Stimulated activated naive CD8-positive, alpha-beta T cell treated with anti-CD3 and anti-CD28 coated beads, Interleukin-15, Interleukin-2, amounts not matched to agents 100 ng/mL and 50 ng/mL, for 24 hours (primary cell): ENCODE measurements around the gene IL17RC.
A peak's percentile ranks its signal among the peaks of the same experiment; 100 is the strongest.

Source experiments
- H3K27ac Mint-ChIP-seq: one replicate; pipeline ENCODE4 v1.8.0; 2021; ENCODE audit warnings: mild to moderate bottlenecking, mixed read lengths
- H3K27me3 Mint-ChIP-seq: one replicate; pipeline ENCODE4 v1.8.0; 2021; ENCODE audit warnings: mixed read lengths
- H3K36me3 Mint-ChIP-seq: one replicate; pipeline ENCODE4 v1.8.0; 2021; ENCODE audit warnings: low read depth, mixed read lengths
- H3K4me1 Mint-ChIP-seq: one replicate; pipeline ENCODE4 v1.8.0; 2021; ENCODE audit warnings: low read depth, mixed read lengths
- H3K4me3 Mint-ChIP-seq: one replicate; pipeline ENCODE4 v1.8.0; 2021; ENCODE audit warnings: mild to moderate bottlenecking, mixed read lengths
- H3K9me3 Mint-ChIP-seq: one replicate; pipeline ENCODE4 v1.8.0; 2021; ENCODE audit warnings: mixed read lengths

Gene IL17RC

DNA sequence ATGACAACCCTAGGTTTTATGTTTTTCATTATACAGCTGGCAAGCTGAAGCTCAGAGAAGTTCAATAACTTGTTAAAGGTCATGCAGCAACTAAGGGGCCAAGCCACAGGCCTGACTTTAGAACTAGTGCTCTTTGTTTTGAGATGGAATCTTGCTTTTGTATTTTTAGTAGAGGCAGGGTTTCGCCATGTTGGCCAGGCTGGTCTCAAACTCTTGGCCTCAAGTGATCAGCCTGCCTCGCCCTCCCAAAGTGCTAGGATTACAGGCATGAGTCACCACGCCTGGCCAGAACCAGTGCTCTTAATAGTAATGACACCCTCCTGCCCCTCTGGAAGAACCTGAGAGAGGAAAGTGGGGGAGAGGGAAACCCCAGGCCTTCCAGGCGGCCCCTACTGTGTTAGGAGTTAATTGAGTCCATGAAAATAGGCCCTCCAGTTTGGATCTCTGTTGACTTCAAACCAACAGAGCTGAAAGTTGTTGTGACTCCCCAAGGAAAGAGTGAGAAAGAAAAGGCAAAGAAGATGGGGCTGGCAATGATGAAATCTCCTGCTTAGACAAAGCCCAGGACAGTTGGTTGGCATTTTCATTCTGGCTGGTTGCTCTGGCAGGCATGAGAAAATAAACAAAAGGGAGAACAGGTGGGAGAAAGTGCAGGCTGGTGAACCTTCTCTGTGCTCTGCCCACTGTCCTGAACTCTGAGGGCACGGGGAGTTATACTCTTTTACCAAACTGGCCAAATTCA, 38.9 kb downstream of the IL17RC start:
- peaks cover 2% of the 10 kb centered on the region for H3K36me3 Mint-ChIP-seq
- H3K27me3 Mint-ChIP-seq: no peaks in the 10 kb centered on the region
- peaks cover 9% of the 10 kb centered on the region for H3K4me1 Mint-ChIP-seq
- H3K27ac Mint-ChIP-seq: no peak overlapping the region
- H3K4me3 Mint-ChIP-seq: no peak overlapping the region
- no peaks in the 10 kb centered on the region for H3K9me3 Mint-ChIP-seq

GRCh38 chr3:9957214-9957613, 40.3 kb downstream of the IL17RC start:
- no peak overlapping the region for H3K4me3 Mint-ChIP-seq
- no peaks in the 10 kb centered on the region for H3K9me3 Mint-ChIP-seq
- no peak overlapping the region for H3K27ac Mint-ChIP-seq
- H3K36me3 Mint-ChIP-seq: peaks cover 6% of the 10 kb centered on the region
- no peaks in the 10 kb centered on the region for H3K27me3 Mint-ChIP-seq
- no peaks in the 10 kb centered on the region for H3K4me1 Mint-ChIP-seq

DNA sequence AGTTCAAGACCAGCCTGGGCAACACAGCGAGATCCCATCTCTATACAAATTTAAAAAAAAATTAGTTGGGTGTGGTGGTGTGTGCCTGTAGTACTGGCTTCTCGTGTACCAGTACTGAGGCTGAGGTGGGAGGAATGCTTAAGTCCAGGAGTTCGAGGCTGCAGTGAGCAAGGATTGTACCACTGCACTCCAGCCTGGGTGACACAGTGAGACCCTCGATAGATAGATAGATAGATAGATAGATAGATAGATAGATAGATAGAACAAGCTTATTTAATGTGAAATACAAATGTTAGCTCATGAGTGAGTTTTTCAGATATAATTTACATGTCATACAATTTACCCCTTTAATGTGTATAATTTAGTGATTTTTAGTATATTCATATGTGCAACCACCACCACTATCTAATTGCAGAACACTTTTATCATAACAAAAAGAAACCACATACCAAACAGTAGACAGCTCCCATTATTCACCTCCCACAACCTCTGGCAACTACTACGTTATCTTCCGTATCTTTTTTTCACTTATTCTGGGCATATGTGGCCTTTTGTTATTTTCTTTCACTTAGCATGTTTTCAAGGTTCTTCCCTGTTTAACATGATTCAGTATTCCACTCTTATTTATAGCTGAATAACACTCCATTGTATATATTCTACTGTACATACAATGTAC, 48.4 kb downstream of the IL17RC start:
- Mint-ChIP-seq H3K4me3 (no peak overlapping the region), H3K36me3 (peaks cover 53% of the 10 kb centered on the region), H3K27me3 (no peaks in the 10 kb centered on the region), H3K9me3 (no peaks in the 10 kb centered on the region), H3K4me1 (no peaks in the 10 kb centered on the region), H3K27ac (no peak overlapping the region)

GRCh38 chr3:9966841-9967240, 49.9 kb downstream of the IL17RC start:
- H3K4me1 Mint-ChIP-seq: no peaks in the 10 kb centered on the region
- H3K36me3 Mint-ChIP-seq: peaks cover 59% of the 10 kb centered on the region
- no peak overlapping the region for H3K27ac Mint-ChIP-seq
- no peaks in the 10 kb centered on the region for H3K9me3 Mint-ChIP-seq
- no peak overlapping the region for H3K4me3 Mint-ChIP-seq
- no peaks in the 10 kb centered on the region for H3K27me3 Mint-ChIP-seq

GRCh38 chr3:9969632-9970019, 52.7 kb downstream of the IL17RC start:
- Mint-ChIP-seq H3K4me3 (no peak overlapping the region), H3K36me3 (peaks cover 57% of the 10 kb centered on the region), H3K27ac (no peak overlapping the region), H3K27me3 (no peaks in the 10 kb centered on the region), H3K9me3 (no peaks in the 10 kb centered on the region), H3K4me1 (peaks cover 5% of the 10 kb centered on the region)

- H3K36me3 Mint-ChIP-seq: peaks cover 60% of the 10 kb centered on the region
- no peak overlapping the region for H3K4me3 Mint-ChIP-seq
- H3K9me3 Mint-ChIP-seq: no peaks in the 10 kb centered on the region
- H3K4me1 Mint-ChIP-seq: peaks cover 5% of the 10 kb centered on the region
- H3K27ac Mint-ChIP-seq: no peak overlapping the region
- H3K27me3 Mint-ChIP-seq: no peaks in the 10 kb centered on the region
These were observed 53.2 kb downstream of the IL17RC start for GRCh38 chr3:9970020-9970652.

- H3K27ac Mint-ChIP-seq: peak overlapping the region; percentile 63
- H3K4me1 Mint-ChIP-seq: peaks cover 27% of the 10 kb centered on the region
These were observed 60.1 kb downstream of the IL17RC start for GRCh38 chr3:9976721-9977709.

DNA sequence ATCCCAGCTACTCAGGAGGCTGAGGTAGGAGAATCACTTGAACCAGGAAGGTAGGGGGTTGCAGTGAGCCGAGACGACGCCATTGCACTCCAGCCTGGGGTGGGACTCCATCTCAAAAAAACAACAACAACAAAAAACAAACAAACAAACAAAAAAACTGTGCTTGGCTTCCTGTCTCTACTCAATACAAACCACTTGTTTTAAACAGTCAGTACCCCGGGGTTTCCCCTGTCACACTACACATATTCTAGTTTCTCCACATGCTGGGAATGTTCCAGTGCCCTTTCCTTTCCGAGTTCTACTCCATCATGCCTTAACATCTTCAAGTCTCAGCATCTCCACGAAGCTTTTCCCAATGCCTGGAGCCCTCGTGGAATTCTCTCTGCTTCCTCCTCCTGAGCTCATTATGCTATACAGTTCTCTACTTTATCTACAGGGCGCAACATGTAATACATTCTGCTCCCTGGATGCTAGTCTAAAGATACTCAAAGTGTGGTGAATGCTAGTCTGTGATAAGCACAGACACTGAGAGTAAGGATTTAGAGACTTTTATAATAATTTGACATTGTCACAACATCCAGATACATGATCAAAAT, 61.9 kb downstream of the IL17RC start:
- peaks cover 37% of the 10 kb centered on the region for H3K36me3 Mint-ChIP-seq
- peaks cover 26% of the 10 kb centered on the region for H3K4me1 Mint-ChIP-seq
- no peak overlapping the region for H3K4me3 Mint-ChIP-seq
- H3K27ac Mint-ChIP-seq: peak overlapping the region; percentile 50
- H3K9me3 Mint-ChIP-seq: no peaks in the 10 kb centered on the region
- H3K27me3 Mint-ChIP-seq: no peaks in the 10 kb centered on the region

More at GRCh38 chr3:9976721-9977709, 60.1 kb downstream of the IL17RC start:
- no peak overlapping the region for H3K4me3 Mint-ChIP-seq
- H3K36me3 Mint-ChIP-seq: peaks cover 42% of the 10 kb centered on the region
- no peaks in the 10 kb centered on the region for H3K27me3 Mint-ChIP-seq
- H3K9me3 Mint-ChIP-seq: no peaks in the 10 kb centered on the region

DNA sequence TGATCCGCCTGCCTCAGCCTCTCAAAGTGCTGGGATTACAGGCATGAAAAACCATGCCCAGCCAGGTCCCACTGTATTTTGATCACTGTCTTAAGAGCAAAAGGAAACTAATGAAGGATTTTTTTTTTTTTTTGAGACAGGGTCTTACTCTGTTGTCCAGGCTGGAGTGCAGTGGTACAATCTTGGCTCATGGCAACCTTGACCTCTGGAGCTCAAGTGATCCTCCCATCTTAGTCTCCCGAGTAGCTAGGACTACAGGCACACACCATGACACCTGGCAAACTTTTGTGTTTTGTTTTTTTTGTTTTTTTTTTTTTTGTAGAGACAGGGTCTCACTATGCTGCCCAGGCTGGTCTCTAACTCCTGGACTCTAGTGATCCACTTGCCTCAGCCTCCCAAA, 63.4 kb downstream of the IL17RC start:
- no peak overlapping the region for H3K27ac Mint-ChIP-seq
- H3K4me1 Mint-ChIP-seq: peaks cover 26% of the 10 kb centered on the region

More for the DNA sequence above, 63.4 kb downstream of the IL17RC start:
- Mint-ChIP-seq H3K27me3 (no peaks in the 10 kb centered on the region), H3K4me3 (no peak overlapping the region), H3K9me3 (no peaks in the 10 kb centered on the region), H3K36me3 (peaks cover 27% of the 10 kb centered on the region)
